ENCODE measurements around the gene TP53AIP1. TPM values are rescaled to one million over a fixed set of nuclear protein-coding genes. Genes with fewer than 3 reads are reported as not detected.

TP53AIP1 gene
- total RNA-seq, 1 experiment from 2014 or later = 0.13 TPM

- DNase-seq (ENCODE audit: low read depth, low spot score) = no peak
These were observed 40.1 kb downstream of the TP53AIP1 start for GRCh38 chr11:128902515-128903066.

GRCh38 chr11:128901653-128902514, 40.8 kb downstream of the TP53AIP1 start:
- in situ Hi-C loops (cut with HindIII; ENCODE audit: low pct_unique_long_range_greater_than_20kb, low sequenced_read_pairs) = no loop called here
- DNase-seq (ENCODE audit: low read depth, low spot score) = no peak

More at GRCh38 chr11:128902515-128903066, 40.1 kb downstream of the TP53AIP1 start:
- in situ Hi-C loops (cut with HindIII; ENCODE audit: low pct_unique_long_range_greater_than_20kb, low sequenced_read_pairs) = no loop called here

- in situ Hi-C loops (cut with HindIII; ENCODE audit: low pct_unique_long_range_greater_than_20kb, low sequenced_read_pairs) = no loop called here
- DNase-seq (ENCODE audit: low read depth, low spot score) = no peak
These were observed 42.2 kb downstream of the TP53AIP1 start for GRCh38 chr11:128900468-128900867.

GRCh38 chr11:128898580-128899344, 43.9 kb downstream of the TP53AIP1 start:
- DNase-seq (ENCODE audit: low read depth, low spot score) = no peak
- in situ Hi-C loops (cut with HindIII; ENCODE audit: low pct_unique_long_range_greater_than_20kb, low sequenced_read_pairs) = no loop called here

GRCh38 chr11:128897826-128898225, 44.8 kb downstream of the TP53AIP1 start:
- DNase-seq (ENCODE audit: low read depth, low spot score) = no peak
- in situ Hi-C loops (cut with HindIII; ENCODE audit: low pct_unique_long_range_greater_than_20kb, low sequenced_read_pairs) = no loop called here

GRCh38 chr11:128896356-128896755, 46.3 kb downstream of the TP53AIP1 start:
- DNase-seq (ENCODE audit: low read depth, low spot score) = no peak
- in situ Hi-C loops (cut with HindIII; ENCODE audit: low pct_unique_long_range_greater_than_20kb, low sequenced_read_pairs) = no loop called here

- in situ Hi-C loops (cut with HindIII; ENCODE audit: low pct_unique_long_range_greater_than_20kb, low sequenced_read_pairs) = no loop called here
- DNase-seq (ENCODE audit: low read depth, low spot score) = no peak
These were observed 47.1 kb downstream of the TP53AIP1 start for GRCh38 chr11:128895526-128895925.

GRCh38 chr11:128894685-128895084, 48.0 kb downstream of the TP53AIP1 start:
- in situ Hi-C loops (cut with HindIII; ENCODE audit: low pct_unique_long_range_greater_than_20kb, low sequenced_read_pairs) = no loop called here
- no peak for DNase-seq (ENCODE audit: low read depth, low spot score)

- in situ Hi-C loops (cut with HindIII; ENCODE audit: low pct_unique_long_range_greater_than_20kb, low sequenced_read_pairs) = no loop called here
These were observed 48.4 kb downstream of the TP53AIP1 start for GRCh38 chr11:128894286-128894681.

GRCh38 chr11:128893578-128894285, 48.9 kb downstream of the TP53AIP1 start:
- in situ Hi-C loops (cut with HindIII; ENCODE audit: low pct_unique_long_range_greater_than_20kb, low sequenced_read_pairs) = no loop called here
- DNase-seq (ENCODE audit: low read depth, low spot score) = no peak

More at GRCh38 chr11:128894286-128894681, 48.4 kb downstream of the TP53AIP1 start:
- no peak for DNase-seq (ENCODE audit: low read depth, low spot score)

- in situ Hi-C loops (cut with HindIII; ENCODE audit: low pct_unique_long_range_greater_than_20kb, low sequenced_read_pairs) = no loop called here
- no peak for DNase-seq (ENCODE audit: low read depth, low spot score)
These were observed 49.7 kb downstream of the TP53AIP1 start for GRCh38 chr11:128892866-128893565.

- DNase-seq (ENCODE audit: low read depth, low spot score) = no peak
- in situ Hi-C loops (cut with HindIII; ENCODE audit: low pct_unique_long_range_greater_than_20kb, low sequenced_read_pairs) = no loop called here
These were observed 50.7 kb downstream of the TP53AIP1 start for GRCh38 chr11:128891913-128892398.

GRCh38 chr11:128890543-128891368, 51.9 kb downstream of the TP53AIP1 start, which contains the start of gene KCNJ5:
Gene KCNJ5, plus strand, starts transcription at chr11:128891356. Its CDS starts 19,918 bp downstream, at chr11:128911274.
- in situ Hi-C loops (cut with HindIII; ENCODE audit: low pct_unique_long_range_greater_than_20kb, low sequenced_read_pairs) = no loop called here
- no peak for DNase-seq (ENCODE audit: low read depth, low spot score)

GRCh38 chr11:128890216-128890542, 52.5 kb downstream of the TP53AIP1 start:
- in situ Hi-C loops (cut with HindIII; ENCODE audit: low pct_unique_long_range_greater_than_20kb, low sequenced_read_pairs) = no loop called here
- DNase-seq (ENCODE audit: low read depth, low spot score) = no peak

- in situ Hi-C loops (cut with HindIII; ENCODE audit: low pct_unique_long_range_greater_than_20kb, low sequenced_read_pairs) = no loop called here
- no peak for DNase-seq (ENCODE audit: low read depth, low spot score)
These were observed 52.9 kb downstream of the TP53AIP1 start for GRCh38 chr11:128889657-128890213.

Data from SK-MEL-5 (cell line).